Measurements from ENCODE around the gene G2E3.
"Not testable (repeated sequence)": the region's sequence is repeated elsewhere in the genome, so short reads cannot be mapped to it uniquely, and the experiment has no call there.

The G2E3 gene, protein sequence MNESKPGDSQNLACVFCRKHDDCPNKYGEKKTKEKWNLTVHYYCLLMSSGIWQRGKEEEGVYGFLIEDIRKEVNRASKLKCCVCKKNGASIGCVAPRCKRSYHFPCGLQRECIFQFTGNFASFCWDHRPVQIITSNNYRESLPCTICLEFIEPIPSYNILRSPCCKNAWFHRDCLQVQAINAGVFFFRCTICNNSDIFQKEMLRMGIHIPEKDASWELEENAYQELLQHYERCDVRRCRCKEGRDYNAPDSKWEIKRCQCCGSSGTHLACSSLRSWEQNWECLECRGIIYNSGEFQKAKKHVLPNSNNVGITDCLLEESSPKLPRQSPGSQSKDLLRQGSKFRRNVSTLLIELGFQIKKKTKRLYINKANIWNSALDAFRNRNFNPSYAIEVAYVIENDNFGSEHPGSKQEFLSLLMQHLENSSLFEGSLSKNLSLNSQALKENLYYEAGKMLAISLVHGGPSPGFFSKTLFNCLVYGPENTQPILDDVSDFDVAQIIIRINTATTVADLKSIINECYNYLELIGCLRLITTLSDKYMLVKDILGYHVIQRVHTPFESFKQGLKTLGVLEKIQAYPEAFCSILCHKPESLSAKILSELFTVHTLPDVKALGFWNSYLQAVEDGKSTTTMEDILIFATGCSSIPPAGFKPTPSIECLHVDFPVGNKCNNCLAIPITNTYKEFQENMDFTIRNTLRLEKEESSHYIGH

DNA sequence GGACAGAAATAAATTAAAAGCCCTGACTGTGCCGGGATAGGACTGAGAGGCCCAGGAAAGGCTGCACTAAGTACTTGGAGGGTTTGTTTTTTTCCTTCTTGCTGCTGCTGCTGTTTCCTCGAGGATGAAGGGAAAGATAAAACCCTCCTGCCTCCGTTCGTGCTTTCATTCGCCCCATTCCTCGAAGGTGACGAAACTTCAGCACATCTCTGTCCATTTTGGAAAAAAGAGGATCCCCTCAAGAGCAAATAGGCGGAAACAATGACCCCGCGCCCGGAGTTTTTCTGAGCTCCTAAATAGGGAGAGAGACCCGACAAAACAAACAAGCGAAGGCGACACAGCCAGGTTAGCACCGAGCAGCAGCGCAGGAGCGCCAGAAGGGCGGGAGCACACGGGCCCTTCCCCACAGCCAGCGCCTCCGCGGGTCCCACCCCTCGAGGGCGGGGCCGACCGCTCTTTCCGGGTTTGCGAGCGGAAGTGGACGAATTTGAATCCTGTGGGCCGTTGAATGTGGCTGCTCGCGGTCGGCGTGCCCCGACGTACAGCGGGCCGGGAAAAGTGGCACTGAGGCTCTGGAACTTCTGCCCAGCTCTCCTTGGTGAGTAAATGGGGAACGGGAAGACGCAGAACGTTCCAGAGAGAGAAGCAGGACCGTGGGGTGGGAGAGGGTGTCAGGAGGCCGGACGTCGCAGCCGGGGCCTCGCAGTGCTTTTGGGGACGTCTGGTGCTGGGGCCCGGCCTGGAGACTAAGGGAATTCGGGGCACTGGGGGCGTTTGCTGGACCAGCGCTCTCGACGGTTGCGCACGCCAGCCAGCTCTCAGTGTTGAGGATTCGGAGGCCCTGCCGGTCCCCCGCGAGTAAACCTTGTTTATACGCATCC lies at the start of gene G2E3:
G2E3 (plus strand) TSS at position 484 of the 881 bp plus-strand sequence. CDS start 21,922 bp downstream, outside the sequence.
- peak; percentile 90 to 95 (median 93) for DNase-seq

DNA sequence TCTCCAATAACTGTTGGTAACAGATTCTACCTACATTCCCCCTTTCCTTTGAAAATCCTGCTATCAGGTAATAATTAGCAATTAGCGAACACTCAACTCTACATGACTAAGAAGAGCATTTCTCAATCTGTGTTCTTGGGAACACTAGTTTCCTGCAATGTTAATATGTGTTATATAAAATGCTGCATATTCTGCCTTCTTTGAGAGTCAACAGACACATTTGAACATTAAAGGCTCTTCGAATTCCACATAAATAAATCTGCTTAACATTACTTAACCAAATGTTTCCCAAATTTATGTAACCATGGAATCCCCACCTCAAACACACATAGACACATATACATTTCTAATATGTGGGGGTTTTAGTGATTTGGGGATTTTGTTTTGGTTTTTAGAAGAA lies 41.2 kb upstream of the G2E3 start:
- no peak for DNase-seq

GRCh38 chr14:30518867-30519560 lies 39.9 kb upstream of the G2E3 start:
- DNase-seq = no peak

GRCh38 chr14:30519961-30520360 lies 39.0 kb upstream of the G2E3 start:
- no peak for DNase-seq

DNA sequence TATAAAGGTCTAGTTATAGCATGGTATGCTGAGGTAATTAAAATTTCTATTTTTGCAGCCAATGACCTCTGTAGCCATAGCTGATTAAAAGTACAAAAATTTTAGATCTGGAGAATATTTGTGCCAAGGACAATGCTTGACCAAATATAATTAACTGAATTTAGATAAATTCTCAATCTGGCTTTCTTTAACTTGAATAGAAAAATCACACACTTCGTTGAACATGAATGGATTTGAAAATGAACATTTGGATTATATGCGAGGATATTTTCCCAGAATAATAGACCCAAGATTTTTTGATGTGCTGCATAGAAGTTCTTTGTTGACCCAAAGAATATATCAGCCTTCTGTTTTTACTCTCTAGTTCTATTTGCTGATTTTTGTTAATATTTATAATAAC lies 38.4 kb upstream of the G2E3 start:
- DNase-seq = no peak

- peak; percentile 40 to 66 (median 57) for DNase-seq
Measured at GRCh38 chr14:30521899-30522736, 36.8 kb upstream of the G2E3 start.

- no peak for DNase-seq
Measured at GRCh38 chr14:30525833-30526232, 33.1 kb upstream of the G2E3 start.

DNA sequence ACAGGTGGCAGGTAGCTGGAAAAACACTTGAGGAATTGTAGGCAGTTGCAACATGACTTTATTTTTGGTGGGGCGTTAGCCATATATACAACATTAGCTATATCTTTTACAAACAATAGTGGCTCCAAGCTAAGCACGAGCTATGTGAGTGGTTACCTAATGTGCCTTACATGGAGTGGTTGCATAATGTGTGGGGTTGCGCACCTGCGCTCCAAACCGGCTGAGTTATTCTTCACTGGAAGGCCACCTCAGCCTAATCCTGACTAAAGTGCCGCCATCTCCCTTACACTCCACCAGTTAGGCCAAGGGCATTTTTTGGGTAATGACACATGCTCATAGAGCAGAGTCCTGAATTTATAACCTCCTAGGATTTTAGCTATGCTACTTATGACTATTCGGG lies 31.8 kb upstream of the G2E3 start:
- no peak for DNase-seq

DNA sequence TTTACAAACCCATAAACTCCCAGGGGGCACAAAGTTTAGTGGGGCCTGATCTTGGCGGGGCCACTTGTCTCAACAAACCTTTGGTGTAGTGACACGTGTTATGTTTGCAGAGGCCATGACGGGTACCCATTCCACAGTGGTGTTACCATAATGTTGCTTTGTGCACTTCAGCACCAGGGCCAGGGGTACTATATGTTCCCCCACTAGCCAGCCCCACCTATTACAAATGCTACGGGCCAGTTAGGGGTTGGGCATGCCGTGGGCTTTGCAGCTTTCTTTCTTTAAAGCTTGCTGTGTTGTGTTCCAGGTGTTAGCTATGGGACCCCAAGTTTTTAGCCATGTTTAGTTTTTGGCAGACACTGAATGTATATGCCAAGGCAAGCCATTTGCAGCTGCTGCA lies 30.8 kb upstream of the G2E3 start:
- no peak for DNase-seq

GRCh38 chr14:30528778-30529642 lies 29.9 kb upstream of the G2E3 start:
- DNase-seq = no peak

DNA sequence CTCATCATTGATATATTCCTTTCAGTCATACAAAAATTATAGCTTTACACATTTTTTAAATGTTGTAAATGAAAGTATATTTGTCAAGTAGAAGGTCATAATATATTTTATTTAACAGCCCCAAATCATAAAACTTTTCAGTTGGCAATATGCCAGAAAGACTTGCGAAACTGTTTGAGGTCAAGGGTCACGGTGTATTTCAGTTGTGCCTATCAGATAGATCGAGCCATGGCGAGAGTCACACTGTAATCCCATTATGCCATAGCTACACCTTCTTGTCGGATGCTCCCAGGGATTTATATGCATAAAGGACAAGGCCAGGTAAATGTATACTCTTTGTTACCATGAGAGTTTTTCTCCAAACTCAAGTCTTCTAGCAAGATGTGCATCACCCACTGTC lies 26.7 kb upstream of the G2E3 start:
- no peak for DNase-seq

DNA sequence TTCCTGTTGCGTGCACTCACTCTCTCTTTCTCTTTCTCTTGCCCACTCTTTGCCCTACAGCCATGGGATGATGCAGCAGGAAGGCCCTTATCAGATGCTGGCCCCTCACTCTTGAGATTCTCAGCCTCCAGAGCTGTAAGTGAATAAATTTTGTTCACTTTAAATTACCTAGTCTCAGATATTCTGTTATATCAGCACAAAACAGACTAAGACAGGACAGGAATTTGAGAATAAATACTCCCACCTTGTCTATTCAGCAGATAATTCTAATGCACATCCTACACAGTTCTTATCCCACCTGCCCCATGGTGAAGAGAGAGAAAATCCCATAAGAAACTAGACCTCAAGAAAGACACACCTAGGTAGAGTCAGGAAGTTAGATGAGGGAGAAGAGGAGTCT lies 25.8 kb upstream of the G2E3 start:
- DNase-seq = no peak

GRCh38 chr14:30541318-30541717 lies 17.6 kb upstream of the G2E3 start:
- DNase-seq = no peak

DNA sequence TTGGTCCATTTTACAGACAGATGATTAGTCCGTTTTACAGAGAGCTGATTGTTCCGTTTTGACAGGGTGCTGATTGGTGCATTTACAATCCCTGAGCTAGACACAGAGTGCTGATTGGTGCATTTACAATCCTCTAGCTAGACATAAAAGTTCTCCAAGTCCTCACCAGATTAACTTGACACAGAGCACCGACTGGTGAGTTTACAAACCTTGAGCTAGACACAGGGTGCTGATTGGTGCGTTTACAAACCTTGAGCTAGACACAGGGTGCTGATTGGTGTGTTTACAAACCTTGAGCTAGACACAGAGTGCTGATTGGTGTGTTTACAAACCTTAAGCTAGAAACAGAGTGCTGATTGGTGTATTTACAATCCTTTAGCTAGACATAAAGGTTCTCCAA lies 12.2 kb upstream of the G2E3 start:
- not testable (repeated sequence) for DNase-seq

DNA sequence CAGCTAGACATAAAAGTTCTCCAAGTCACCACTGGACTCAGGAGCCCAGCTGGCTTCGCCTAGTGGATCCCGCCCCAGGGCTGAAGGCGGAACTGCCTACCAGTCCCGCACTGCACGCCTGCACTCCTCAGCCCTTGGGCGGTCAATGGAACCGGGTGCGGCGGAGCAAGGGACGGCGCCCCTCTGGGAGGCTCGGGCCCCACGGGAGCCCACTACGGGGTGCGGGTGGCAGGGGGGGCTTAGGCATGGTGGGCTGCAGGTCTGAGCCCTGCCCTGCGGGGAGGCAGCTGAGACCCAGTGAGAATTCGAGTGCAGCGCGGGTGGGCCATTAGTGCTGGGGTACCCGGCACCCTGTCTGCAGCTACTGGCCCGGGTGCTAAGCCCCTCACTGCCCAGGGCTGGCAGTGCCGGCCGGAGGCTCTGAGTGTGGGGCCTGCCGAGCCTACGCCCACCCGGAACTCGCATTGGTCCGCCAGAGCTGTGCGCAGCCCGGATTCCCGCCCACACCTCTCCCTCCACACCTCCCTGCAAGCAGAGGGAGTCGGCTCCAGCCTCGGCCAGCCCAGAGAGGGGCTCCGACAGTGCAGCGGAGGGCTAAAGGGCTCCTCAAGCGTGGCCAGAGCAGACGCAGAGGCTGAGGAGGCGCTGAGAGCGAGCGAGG lies 11.4 kb upstream of the G2E3 start:
- no peak for DNase-seq

GRCh38 chr14:30550335-30550734 lies 8.6 kb upstream of the G2E3 start:
- no peak for DNase-seq

GRCh38 chr14:30551460-30551859 lies 7.5 kb upstream of the G2E3 start:
- DNase-seq = no peak

DNA sequence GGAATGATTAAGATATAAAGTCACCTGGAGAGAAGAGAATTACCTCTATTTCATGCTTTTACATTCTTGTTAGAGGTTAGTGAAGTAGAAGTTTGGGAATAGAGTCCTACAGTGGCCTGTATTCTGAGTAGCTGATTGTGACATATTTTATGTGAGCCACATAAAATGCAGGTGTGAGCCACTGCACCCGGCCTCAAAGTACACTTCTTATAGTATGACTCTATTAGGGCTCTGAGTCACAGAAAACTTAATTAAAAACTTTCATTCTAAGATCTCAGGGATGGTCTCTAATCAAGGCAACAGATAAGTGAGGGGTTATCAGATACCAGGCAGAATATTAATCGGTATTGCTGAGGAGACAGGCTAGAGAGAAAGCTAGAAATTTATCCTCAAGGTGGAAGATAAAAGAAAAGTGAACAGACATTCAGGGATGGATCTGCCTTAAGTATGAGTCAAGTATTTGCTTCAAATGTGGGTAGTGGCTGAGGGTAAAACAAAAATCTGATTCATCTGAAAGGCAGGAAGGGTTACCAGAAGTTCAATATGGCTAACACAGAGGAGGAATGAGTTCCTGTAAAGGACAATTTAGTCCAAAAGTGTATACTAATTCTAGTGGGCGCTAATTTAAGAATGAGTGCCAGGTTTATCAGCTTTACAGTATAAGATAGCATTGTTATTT lies 5.5 kb upstream of the G2E3 start:
- DNase-seq = no peak

GRCh38 chr14:30558362-30558674 lies 640 bp upstream of the G2E3 start:
- no peak for DNase-seq

GRCh38 chr14:30559638-30560091 lies 707 bp downstream of the G2E3 start:
- peak; percentile 13 to 23 (median 20) for DNase-seq
